Measurements from ENCODE around the gene SNX20. TPM values are rescaled to one million over a fixed set of nuclear protein-coding genes. Genes with fewer than 3 reads are reported as not detected.

Gene SNX20
- total RNA-seq, 1 experiment from 2014 or later: not detected

- DNase-seq (ENCODE audit: extremely low read depth, low read depth): no peak
Observed at GRCh38 chr16:50705436-50706110, 24.5 kb upstream of the SNX20 start.

DNA sequence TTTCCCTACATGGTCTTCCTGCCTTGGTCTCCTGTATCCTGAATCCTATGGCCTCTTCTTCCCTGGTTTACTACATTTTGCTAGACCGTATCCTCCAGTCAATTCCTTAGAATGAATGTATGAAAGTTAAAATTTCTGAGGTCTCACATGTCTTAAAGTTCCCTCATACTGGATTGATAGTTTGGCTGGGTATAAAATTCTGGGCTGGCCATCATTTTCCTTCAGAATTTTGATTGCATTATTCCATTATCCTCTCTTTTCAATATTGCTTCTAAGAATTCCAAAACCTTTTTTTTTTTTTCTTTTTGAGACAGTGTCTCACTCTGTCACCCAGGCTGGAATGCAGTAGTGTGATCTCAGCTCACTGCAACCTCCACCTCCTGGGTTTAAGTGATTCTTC lies 23.1 kb upstream of the SNX20 start:
- DNase-seq (ENCODE audit: extremely low read depth, low read depth): no peak

DNA sequence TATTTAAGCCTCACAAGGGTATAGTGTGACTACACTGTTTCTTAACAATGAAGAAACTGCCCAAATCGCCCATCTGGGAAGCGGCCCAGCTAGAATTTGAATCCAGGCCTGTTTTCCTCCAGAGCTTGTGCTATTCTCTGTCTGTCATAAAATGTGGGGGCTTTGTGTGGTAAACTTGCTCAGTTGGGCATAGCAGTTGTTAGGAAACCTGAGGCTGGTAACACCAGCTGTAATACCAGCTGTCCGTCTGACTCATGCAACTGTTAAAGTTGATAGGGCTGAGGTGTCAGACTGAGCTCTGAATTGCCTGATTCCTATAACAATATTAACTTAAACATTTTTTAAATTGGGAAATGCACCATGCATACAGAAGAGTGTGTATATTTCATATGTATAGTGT lies 21.6 kb upstream of the SNX20 start:
- no peak for DNase-seq (ENCODE audit: extremely low read depth, low read depth)

GRCh38 chr16:50699326-50700159 lies 18.4 kb upstream of the SNX20 start:
- DNase-seq (ENCODE audit: extremely low read depth, low read depth): no peak

- no peak for DNase-seq (ENCODE audit: extremely low read depth, low read depth)
Observed at GRCh38 chr16:50697881-50698767, 17.0 kb upstream of the SNX20 start.

GRCh38 chr16:50697421-50697715 lies 16.3 kb upstream of the SNX20 start:
- no peak for DNase-seq (ENCODE audit: extremely low read depth, low read depth)

GRCh38 chr16:50696575-50697420 lies 15.7 kb upstream of the SNX20 start:
- peak; percentile 24 for DNase-seq (ENCODE audit: extremely low read depth, low read depth)

DNA sequence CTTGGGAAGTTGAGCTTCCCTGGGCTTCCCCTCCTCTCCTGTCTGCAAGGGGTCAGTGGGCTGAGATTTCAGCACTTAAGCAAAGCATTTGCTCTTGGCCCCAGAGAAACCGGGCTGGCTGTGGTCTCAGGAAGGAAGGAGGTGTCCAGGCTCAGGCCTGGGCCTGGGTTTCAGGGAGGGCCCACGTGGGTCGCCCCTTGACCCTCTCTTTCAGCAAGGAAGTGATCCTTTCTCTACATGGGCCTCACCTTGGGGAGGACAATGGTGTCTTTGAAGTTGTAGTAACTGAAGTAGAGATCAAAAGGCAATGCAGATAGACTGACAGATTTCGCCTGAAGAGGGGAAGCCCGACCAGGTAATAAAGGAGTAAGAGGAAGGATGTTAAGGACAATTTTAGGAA lies 15.0 kb upstream of the SNX20 start:
- no peak for DNase-seq (ENCODE audit: extremely low read depth, low read depth)

DNA sequence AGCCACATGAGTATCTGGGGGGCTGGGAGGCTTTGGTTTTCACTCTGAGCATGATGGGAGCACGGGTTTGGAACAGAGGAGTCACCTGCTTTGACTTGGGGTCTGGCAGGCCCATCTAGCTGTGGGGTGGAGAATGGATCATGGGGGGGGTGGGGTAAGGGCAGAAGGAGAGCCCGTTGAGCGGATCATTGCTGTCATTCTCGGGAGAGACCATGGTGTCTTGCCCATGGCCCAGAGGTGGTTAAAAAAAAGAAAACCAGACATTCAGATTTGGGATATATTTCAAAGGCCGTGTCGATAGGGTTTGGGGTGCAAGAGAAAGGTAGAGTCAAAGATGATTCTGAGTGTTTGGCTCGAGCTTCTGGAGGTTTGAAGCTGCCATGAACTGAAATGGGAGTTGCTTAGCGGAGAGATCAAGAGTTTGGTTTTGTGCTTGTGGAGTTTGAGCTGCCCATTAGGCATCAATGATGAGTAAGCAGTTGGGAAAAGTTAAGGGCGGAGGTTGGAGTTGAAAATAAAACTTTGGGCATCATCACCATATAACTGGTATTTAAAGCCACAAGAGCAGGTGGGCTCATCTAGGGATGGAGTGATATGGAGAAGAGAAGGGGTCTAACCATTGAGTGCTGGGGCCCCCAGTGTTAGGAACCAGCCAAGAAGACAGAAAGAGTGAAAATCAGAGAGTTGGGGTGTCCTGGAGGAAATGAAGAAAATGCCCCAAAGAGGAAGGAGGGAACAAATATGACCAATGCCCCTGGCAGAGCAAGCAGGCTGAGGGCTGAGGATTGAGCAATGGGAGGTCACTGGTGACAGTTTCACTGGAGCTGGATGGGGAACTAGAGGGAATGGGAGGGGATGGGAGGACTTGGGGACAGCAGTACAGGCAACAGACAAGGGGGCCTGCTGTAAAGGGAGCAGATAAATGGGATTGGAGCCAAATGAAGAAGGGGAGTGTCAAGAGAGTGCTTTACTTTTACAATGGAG lies 14.2 kb upstream of the SNX20 start:
- DNase-seq (ENCODE audit: extremely low read depth, low read depth): no peak

GRCh38 chr16:50694206-50694605 lies 13.1 kb upstream of the SNX20 start:
- no peak for DNase-seq (ENCODE audit: extremely low read depth, low read depth)

DNA sequence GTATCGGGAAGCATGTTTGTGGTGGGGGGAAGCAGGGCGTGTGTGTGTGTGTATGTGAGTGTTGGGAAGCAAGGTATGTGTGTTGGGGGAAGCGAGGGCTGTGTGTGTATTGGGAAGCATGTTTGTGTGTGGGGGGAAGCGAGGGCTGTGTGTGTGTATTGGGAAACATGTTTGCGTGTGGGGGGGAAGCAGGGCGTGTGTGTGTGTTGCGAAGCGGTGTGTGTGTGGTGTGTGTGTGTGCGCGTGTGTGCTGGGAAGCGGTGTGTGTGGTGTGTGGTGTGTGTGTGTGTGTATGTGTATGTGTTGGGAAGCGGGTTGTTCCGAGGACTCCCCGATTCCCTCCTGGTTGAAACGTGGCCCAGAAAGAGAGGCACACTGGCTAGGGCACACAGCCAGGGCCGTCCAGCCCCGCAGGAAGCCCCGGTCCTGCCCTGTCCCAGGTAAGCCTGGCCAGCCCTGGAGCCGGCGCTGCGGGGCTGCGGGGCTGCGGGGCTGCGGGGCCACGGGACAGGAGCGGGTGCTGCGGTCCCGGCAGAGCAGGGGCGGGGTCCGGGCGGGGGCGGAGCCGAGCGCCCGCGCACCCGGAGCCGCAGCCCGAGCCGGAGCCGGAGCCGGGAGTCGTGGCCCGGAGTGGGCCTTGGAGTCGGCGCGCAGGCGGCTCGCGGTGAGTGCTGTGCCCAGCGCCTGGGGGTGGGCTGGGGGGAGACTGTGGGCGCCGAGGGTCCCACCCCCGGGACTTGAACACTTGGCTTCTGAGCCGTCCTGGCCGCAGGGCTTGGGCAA lies 12.1 kb upstream of the SNX20 start, which contains the start of gene NOD2:
Gene NOD2 (plus strand): TSS at position 608 of the 783 bp plus-strand sequence. CDS start 5,890 bp downstream, outside the sequence.
- DNase-seq (ENCODE audit: extremely low read depth, low read depth): no peak

DNA sequence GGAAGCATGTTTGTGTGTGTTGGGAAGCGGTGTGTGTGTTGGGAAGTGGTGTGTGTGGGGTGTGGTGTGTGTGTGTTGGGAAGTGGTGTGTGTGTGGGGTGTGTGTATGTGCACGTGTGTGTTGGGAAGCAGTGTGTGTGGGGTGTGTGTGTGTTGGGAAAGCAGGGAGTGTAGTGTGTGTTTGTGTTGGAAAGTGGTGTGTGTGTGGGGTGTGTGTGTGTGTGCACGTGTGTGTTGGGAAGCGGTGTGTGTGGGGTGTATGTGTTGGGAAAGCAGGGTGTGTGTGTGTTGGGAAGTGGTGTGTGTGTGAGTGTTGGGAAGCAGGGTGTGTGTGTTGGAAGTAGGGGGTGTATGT lies 11.5 kb upstream of the SNX20 start:
- no peak for DNase-seq (ENCODE audit: extremely low read depth, low read depth)

DNA sequence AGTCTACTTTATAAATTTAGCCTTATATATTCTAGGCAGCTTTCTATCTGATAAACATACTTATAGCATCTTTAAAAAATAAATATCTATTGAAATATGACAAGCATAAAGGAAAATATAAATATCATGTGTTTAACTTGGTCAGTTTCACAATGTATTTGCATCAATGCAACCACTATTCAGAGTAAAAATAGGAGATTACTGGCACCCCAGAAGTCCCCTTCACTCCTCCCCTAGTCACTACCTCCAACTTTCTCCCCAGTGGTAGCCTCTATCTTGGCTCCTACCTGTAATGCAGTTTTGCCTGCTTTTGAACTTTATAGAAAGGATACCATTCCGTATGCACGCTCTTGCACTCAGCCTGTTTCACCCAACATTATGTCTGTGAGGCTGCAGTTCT lies 9.1 kb upstream of the SNX20 start:
- DNase-seq (ENCODE audit: extremely low read depth, low read depth): no peak

- DNase-seq (ENCODE audit: extremely low read depth, low read depth): no peak
Observed at GRCh38 chr16:50688867-50689266, 7.8 kb upstream of the SNX20 start.

GRCh38 chr16:50688083-50688482 lies 7.0 kb upstream of the SNX20 start:
- no peak for DNase-seq (ENCODE audit: extremely low read depth, low read depth)

DNA sequence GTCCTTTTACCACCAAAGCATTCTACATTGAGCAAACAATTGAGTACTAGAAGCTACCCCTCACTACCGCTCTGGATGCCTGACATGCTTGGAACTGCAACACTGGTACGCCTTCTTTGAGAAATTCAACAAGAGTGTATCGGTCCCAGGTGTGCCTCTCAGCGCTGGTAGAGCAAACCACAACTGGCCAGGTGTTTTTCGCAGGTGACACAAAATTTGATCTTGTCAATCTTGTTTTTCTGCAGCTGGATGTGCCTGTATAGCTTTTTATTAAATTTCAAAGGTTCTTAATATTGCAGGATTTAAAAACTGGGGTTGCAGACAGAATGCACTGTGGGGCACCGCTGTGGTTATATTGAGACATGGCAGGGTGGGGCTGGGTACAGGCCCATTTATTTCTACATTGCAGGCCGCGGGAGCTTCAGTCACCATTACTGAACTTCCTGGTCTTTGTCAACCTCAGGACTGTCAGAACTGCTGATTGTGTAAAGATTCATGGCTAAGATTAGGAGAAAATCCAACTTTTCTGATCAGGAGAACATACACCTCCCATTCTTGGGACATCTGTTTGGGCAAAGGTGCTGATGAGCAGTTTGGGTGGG lies 4.5 kb upstream of the SNX20 start:
- no peak for DNase-seq (ENCODE audit: extremely low read depth, low read depth)

DNA sequence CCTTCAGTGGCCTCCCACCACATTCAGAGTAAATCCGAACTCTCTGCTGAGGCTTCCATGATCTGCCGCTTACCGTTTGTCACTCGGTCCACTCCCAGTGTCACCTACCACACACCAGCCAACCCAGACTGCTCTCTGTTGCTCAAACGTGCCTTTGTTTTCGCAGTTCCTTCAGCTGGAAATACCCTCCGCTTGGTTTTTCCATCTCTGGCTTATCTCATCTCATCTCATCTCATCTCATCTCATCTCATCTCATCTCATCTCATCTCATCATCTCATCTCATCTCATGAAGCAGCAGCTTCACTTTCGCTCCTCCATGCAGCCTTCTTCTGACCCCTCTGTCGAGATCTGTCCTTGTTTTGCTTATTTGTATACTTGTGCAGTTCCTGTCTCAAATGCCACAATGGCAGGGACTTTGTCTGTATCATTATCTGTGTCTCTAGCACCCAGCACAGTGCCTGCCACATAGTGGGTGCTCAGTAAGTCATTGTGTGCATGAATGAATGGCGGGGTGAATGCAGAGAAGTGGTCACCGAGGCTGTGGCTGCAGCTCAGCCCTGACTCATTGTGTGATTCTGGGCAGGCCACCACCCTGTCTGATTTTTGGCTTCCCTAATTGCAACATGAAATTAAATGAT lies 3.8 kb upstream of the SNX20 start:
- DNase-seq (ENCODE audit: extremely low read depth, low read depth): no peak
